T-helper 2 cell treated with Interferon-gamma antibody and Interleukin-4, amounts not matched to agents 5 μg/mL and 100 μg/mL, for 36 hours (primary cell): ENCODE measurements around the gene DDX25.

Experiments
- DNase-seq: peaks from one replicate; pipeline ENCODE4 v3.0.0; 2021; ENCODE audit warnings: low spot score
- H3K27ac Mint-ChIP-seq: one replicate; pipeline ENCODE4 v1.8.0; 2021; ENCODE audit warnings: mild to moderate bottlenecking, mixed read lengths
- H3K27me3 Mint-ChIP-seq: one replicate; pipeline ENCODE4 v1.8.0; 2021; ENCODE audit warnings: low read depth, mixed read lengths
- H3K36me3 Mint-ChIP-seq: one replicate; pipeline ENCODE4 v1.8.0; 2021; ENCODE audit warnings: low read depth, mixed read lengths
- H3K4me1 Mint-ChIP-seq: one replicate; pipeline ENCODE4 v1.8.0; 2021; ENCODE audit warnings: low read depth, mixed read lengths
- H3K4me3 Mint-ChIP-seq: one replicate; pipeline ENCODE4 v1.8.0; 2022; ENCODE audit warnings: mild to moderate bottlenecking, moderate library complexity, mixed read lengths
- H3K9me3 Mint-ChIP-seq: one replicate; pipeline ENCODE4 v1.8.0; 2021; ENCODE audit warnings: mixed read lengths

The DDX25 gene

DNA sequence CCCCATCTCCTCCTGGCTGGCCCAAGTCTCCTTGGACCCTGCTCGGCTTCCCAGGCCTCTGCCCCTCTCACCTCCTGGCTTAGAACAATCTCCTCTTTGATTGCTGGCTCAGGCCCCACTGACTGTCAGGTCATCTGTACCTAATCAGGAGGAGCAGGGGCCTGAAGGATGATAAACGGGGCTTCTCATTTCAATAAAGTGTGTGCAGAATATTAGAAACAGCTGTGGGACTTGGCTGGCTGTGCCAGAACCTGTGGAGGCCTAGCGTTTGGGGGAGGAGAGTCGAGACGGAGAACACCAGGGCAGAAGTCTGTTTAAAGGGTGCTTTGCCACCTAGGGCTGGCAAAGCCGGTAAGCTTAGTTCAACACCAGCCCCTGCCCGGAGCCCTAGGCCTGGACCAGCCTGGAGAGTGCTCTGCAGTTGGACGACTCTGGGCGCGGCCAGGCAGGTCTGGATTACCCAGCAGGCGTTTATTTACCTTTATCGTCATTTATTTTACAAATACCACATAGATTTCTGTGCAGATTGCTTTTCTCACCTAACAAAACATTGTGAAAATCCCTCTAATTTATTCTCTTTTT lies 31.4 kb downstream of the DDX25 start:
- Mint-ChIP-seq H3K9me3 (no peaks in the 10 kb centered on the region), H3K4me1 (peaks cover 5% of the 10 kb centered on the region), H3K4me3 (no peak overlapping the region), H3K36me3 (no peaks in the 10 kb centered on the region), H3K27me3 (no peaks in the 10 kb centered on the region), H3K27ac (no peak overlapping the region)
- no peak for DNase-seq

GRCh38 chr11:125938418-125938817 lies 34.1 kb downstream of the DDX25 start:
- Mint-ChIP-seq H3K4me1 (peaks cover 9% of the 10 kb centered on the region), H3K27me3 (no peaks in the 10 kb centered on the region), H3K36me3 (no peaks in the 10 kb centered on the region), H3K27ac (no peak overlapping the region), H3K4me3 (no peak overlapping the region), H3K9me3 (no peaks in the 10 kb centered on the region)
- DNase-seq = no peak

GRCh38 chr11:125939081-125939521 lies 34.8 kb downstream of the DDX25 start:
- Mint-ChIP-seq H3K4me1 (peaks cover 9% of the 10 kb centered on the region), H3K36me3 (no peaks in the 10 kb centered on the region), H3K27me3 (no peaks in the 10 kb centered on the region), H3K27ac (no peak overlapping the region), H3K4me3 (no peak overlapping the region), H3K9me3 (no peaks in the 10 kb centered on the region)
- DNase-seq = no peak

- Mint-ChIP-seq H3K4me1 (peaks cover 9% of the 10 kb centered on the region), H3K36me3 (no peaks in the 10 kb centered on the region)
Observed at GRCh38 chr11:125940145-125940544, 35.8 kb downstream of the DDX25 start.

DNA sequence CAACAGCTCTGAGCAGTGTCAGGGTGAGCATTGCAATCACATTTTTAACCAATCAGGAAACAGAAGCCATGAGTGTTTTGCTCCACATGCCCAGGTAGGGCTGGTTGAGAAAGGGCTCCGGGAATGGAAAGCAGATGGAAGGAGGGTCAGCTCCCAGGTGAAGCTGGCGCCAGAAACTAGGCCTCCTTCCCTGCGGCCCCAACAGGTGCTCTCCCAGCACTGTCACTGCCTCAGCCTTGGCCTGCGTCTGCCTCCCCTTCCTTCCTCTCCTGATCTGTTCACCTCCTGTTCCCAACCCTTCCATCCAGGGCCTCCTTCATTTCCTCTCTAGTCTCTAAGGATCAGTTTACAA lies 36.9 kb downstream of the DDX25 start:
- H3K4me3 Mint-ChIP-seq = no peak overlapping the region
- H3K4me1 Mint-ChIP-seq = peaks cover 9% of the 10 kb centered on the region
- H3K27ac Mint-ChIP-seq = no peak overlapping the region
- no peaks in the 10 kb centered on the region for H3K9me3 Mint-ChIP-seq
- H3K36me3 Mint-ChIP-seq = no peaks in the 10 kb centered on the region
- no peaks in the 10 kb centered on the region for H3K27me3 Mint-ChIP-seq
- no peak for DNase-seq

More at GRCh38 chr11:125940145-125940544, 35.8 kb downstream of the DDX25 start:
- Mint-ChIP-seq H3K9me3 (no peaks in the 10 kb centered on the region), H3K4me3 (no peak overlapping the region), H3K27me3 (no peaks in the 10 kb centered on the region), H3K27ac (no peak overlapping the region)
- DNase-seq = no peak

GRCh38 chr11:125941619-125942611 lies 37.6 kb downstream of the DDX25 start:
- Mint-ChIP-seq H3K27ac (no peak overlapping the region), H3K36me3 (no peaks in the 10 kb centered on the region), H3K4me1 (peaks cover 9% of the 10 kb centered on the region), H3K9me3 (no peaks in the 10 kb centered on the region), H3K4me3 (no peak overlapping the region), H3K27me3 (no peaks in the 10 kb centered on the region)
- DNase-seq = peak; percentile 14

DNA sequence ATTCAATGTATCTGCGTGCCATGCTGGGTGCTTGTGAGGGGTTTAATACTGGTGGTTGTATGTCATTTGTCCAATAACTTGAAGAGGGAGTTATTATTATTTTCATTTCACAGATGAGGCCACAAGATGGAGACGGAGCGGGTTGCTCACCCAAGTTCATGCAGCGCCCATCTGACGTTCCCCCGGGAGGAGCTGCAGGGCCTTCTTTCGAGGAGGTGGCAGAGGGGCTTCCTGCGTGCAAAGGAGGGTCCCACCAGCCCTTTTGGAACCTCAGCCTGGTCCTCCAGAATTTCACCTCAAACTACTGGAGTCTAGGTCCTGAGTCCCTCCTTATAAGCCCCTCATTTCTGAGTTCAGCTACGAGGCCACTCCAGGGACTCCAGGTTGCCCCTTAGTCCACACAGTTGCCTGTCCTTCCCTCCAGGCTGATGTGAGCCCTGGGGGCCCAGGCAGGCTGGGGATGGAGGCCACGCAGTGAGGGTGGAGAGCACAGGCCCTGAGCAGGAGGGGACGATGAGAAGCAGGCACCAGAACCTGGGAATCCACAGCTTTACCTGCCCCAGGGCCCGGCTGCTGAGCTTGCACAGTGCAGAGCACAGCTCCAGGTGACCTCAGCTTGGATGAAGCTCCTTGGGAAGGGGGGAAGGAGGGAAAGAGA lies 38.6 kb downstream of the DDX25 start:
- no peak overlapping the region for H3K4me3 Mint-ChIP-seq
- H3K9me3 Mint-ChIP-seq = no peaks in the 10 kb centered on the region
- H3K4me1 Mint-ChIP-seq = peaks cover 9% of the 10 kb centered on the region
- no peaks in the 10 kb centered on the region for H3K36me3 Mint-ChIP-seq
- H3K27me3 Mint-ChIP-seq = no peaks in the 10 kb centered on the region
- no peak overlapping the region for H3K27ac Mint-ChIP-seq
- no peak for DNase-seq

GRCh38 chr11:125943661-125944349 lies 39.5 kb downstream of the DDX25 start:
- no peak overlapping the region for H3K4me3 Mint-ChIP-seq
- H3K4me1 Mint-ChIP-seq = peaks cover 4% of the 10 kb centered on the region
- DNase-seq = no peak
- no peaks in the 10 kb centered on the region for H3K27me3 Mint-ChIP-seq
- no peaks in the 10 kb centered on the region for H3K36me3 Mint-ChIP-seq
- no peaks in the 10 kb centered on the region for H3K9me3 Mint-ChIP-seq
- H3K27ac Mint-ChIP-seq = no peak overlapping the region

DNA sequence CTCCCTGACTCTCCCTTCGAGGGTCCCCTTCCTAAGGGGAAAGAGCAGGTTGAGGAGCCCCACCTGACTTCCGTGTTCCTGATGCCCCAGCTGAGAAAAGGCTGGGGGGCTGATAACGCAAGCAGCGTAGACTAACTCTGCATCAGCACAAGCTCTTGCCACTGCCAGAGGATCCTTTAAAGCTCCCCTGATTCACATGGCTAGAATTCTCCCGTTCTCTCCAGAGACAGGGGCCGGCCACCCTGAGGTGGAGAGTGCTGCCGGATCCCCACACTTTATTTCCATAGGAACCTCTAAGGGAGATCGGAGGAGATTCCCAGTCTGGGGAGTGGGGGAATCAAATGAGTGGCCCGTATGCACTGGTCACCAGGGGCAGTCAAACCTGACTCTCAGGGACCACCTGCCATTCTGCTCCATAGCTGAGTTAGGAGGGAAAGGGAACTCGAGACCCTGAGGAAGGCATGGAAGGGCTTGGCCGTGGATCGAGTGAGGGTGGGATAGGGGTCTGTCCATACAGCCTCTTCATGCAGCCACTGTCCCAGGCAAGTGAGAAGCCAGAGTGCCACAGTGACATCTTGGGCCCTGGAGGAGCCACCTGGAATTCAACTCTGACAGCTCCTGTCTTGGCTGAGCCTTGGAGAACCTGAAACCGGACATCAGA lies 40.2 kb downstream of the DDX25 start:
- Mint-ChIP-seq H3K27ac (no peak overlapping the region), H3K4me1 (peaks cover 4% of the 10 kb centered on the region), H3K36me3 (no peaks in the 10 kb centered on the region), H3K27me3 (no peaks in the 10 kb centered on the region), H3K9me3 (no peaks in the 10 kb centered on the region), H3K4me3 (no peak overlapping the region)
- DNase-seq = no peak

- peaks cover 4% of the 10 kb centered on the region for H3K4me1 Mint-ChIP-seq
- H3K9me3 Mint-ChIP-seq = no peaks in the 10 kb centered on the region
- no peak overlapping the region for H3K4me3 Mint-ChIP-seq
- no peak for DNase-seq
- H3K27me3 Mint-ChIP-seq = no peaks in the 10 kb centered on the region
- H3K27ac Mint-ChIP-seq = no peak overlapping the region
- no peaks in the 10 kb centered on the region for H3K36me3 Mint-ChIP-seq
Observed at GRCh38 chr11:125945011-125945796, 40.9 kb downstream of the DDX25 start.

DNA sequence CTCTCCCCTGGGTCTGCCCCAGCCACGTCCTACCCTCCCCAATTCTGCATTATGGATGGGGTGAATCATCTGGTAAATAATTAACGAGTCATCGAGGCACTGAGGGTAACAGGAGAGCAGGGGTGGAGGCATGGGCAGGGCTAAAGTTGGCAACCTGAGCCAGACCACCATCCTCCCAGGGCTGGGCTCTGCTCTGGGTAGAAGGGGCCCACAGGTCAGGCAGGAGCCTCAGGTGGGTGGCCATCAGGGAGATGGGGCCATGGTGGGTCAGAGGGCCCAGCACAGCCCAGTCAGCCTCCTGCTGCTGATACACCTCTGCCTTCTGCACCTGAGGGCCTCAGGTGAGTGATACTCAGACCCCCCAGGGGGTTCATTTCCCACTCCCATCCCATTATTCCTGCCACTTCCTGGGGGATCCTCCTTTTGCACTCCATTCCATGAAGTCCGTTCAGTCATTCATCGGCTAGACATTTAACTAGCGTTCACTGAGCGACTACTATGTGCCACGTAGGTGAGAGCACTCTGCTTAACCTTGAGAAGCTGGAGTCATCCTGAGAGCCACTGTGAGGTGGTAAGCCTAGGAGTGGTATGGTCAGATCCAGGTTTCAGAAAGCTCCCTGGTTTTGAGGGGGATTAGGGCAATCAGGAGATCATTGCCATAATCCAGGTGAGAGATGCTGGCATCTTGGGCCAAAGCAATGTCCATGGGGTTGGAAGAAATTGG lies 41.7 kb downstream of the DDX25 start, which contains the start of gene VSIG10L2:
Gene VSIG10L2, plus strand, starts transcription at position 248 of the 724 bp plus-strand sequence. Its CDS starts 12 bp downstream, at position 260.
- H3K36me3 Mint-ChIP-seq = no peaks in the 10 kb centered on the region
- H3K4me3 Mint-ChIP-seq = no peak within 1 kb of the TSS
- no peak within 1 kb of the TSS for H3K27ac Mint-ChIP-seq
- DNase-seq = no peak
- H3K27me3 Mint-ChIP-seq = no peaks in the 10 kb centered on the region
- H3K4me1 Mint-ChIP-seq = peaks cover 4% of the 10 kb centered on the region
- H3K9me3 Mint-ChIP-seq = no peaks in the 10 kb centered on the region

DNA sequence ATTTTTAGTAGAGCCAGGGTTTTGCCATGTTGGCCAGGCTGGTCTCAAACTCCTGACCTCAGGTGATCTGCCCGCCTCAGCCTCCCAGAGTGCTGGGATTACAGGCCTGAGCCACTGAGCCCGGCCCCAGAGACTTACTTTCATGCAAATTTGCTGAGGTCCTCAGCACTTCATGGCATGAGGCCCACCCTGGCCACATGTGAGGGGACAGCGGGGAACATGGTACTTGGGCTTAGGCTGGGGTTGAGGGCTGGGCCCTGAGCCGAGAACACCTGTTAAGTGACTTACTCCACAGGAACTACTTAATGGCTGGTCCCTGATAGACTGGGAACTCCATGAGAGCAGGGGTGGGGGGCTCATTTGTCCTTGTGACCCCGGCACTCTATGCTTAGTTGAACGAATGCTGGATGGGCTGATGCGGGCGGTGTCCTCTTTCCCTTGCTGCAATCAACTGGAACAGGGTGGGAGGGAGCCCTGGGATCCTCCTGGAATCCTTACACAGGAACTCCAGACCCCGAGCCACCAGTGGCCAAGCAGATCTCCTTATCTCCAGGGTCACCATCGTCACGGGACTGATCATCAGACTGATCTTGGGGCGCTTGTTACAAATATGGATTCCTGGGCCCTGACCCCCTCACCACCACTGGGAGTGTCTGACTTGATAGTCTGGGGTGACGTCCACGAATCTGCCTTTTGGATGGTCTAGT lies 42.6 kb downstream of the DDX25 start:
- Mint-ChIP-seq H3K27me3 (no peaks in the 10 kb centered on the region), H3K4me3 (no peak overlapping the region), H3K9me3 (no peaks in the 10 kb centered on the region), H3K4me1 (peaks cover 4% of the 10 kb centered on the region), H3K27ac (no peak overlapping the region), H3K36me3 (no peaks in the 10 kb centered on the region)
- DNase-seq = no peak
